Retinal pigment epithelial cell (primary cell): ENCODE measurements around the gene CD68.
"Not testable (repeated sequence)": the region's sequence is repeated elsewhere in the genome, so short reads cannot be mapped to it uniquely, and the experiment has no call there.

ENCODE experiments used
- DNase-seq: peaks from one replicate; pipeline ENCODE4 v3.0.0-alpha.2; 2010; ENCODE audit warnings: low read depth
- H3K4me3 ChIP-seq: 2 replicates; pipeline ENCODE4 v1.5.1; 2011; ENCODE audit warnings: mild to moderate bottlenecking, low read length, control low read depth, moderate library complexity
- CTCF ChIP-seq: conservative IDR thresholded peaks from 2 replicates; pipeline ENCODE4 v1.5.1; 2011; ENCODE audit warnings: low read depth, low read length, control low read depth, inconsistent platforms

CD68 gene

GRCh38 chr17:7618608-7619007 is 39.2 kb downstream of the CD68 start:
- no peak overlapping the region for H3K4me3 ChIP-seq
- no peak for TF ChIP-seq CTCF
- DNase-seq: no peak

GRCh38 chr17:7620835-7621234 is 41.4 kb downstream of the CD68 start:
- no peak overlapping the region for H3K4me3 ChIP-seq

DNA sequence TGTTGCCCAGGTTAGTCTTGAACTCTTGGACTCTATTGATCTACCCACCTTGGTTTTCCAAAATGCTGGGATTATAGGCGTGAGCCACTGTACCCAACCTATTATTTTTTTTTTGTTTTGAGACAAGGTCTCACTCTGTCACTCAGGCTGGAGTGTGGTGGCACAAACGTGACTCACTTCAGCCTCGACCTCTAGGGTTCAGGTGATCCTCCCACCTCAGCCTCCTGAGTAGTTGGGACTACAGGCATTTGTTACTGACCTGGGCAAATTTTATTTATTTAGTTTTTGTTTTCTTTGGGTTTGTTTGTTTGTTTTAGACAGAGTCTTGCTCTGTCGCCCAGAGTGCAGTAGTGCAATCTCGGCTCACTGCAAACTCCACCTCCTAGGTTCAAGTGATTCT is 44.2 kb downstream of the CD68 start:
- no peak for DNase-seq
- H3K4me3 ChIP-seq: no peak overlapping the region
- TF ChIP-seq CTCF: no peak

More at GRCh38 chr17:7620835-7621234, 41.4 kb downstream of the CD68 start:
- TF ChIP-seq CTCF: no peak
- no peak for DNase-seq

GRCh38 chr17:7625749-7626148 is 46.3 kb downstream of the CD68 start:
- H3K4me3 ChIP-seq, DNase-seq: not testable (repeated sequence)

- no peak overlapping the region for H3K4me3 ChIP-seq
- DNase-seq: no peak
Observed at GRCh38 chr17:7626307-7626706, 46.9 kb downstream of the CD68 start.

GRCh38 chr17:7626956-7627249 is 47.5 kb downstream of the CD68 start:
- peak overlapping the region; percentile 84 for H3K4me3 ChIP-seq
- no peak for TF ChIP-seq CTCF
- DNase-seq: no peak

More at GRCh38 chr17:7626307-7626706, 46.9 kb downstream of the CD68 start:
- TF ChIP-seq CTCF: no peak

GRCh38 chr17:7627250-7628121 is 48.0 kb downstream of the CD68 start, which contains the start of gene SAT2:
Gene SAT2 (minus strand): TSS chr17:7627821. CDS start chr17:7627635, 186 bp downstream.
- no peak for TF ChIP-seq CTCF
- peak within 1 kb of the TSS; percentile 84 for H3K4me3 ChIP-seq

More at GRCh38 chr17:7627250-7628121, 48.0 kb downstream of the CD68 start, which contains the start of gene SAT2:
- peak; percentile 59 for DNase-seq
